Gastroesophageal sphincter (tissue), 3 donors: ENCODE measurements around the gene MZF1.

Source experiments
- CTCF ChIP-seq, 4 experiments: fragments of 200-600 bp in 2 of 4; fragments of 450-650 bp in 2 of 4; sonication (generic) in 1 of 4; IDR thresholded peaks; one replicate each; pipeline ENCODE4 v1.5.1; 2017 to 2019; ENCODE audit warnings: antibody characterized with exemption in 4 of 4, mild to moderate bottlenecking in 2 of 4, moderate library complexity in 2 of 4
- POLR2A ChIP-seq, 2 donors: fragments of 450-650 bp; IDR thresholded peaks; one replicate each; pipeline ENCODE4 v1.6.1; 2017; ENCODE audit warnings: antibody characterized with exemption in 2 of 2, mild to moderate bottlenecking in 2 of 2, moderate library complexity in 1 of 2
- POLR2AphosphoS5 ChIP-seq: sonication (generic); formaldehyde crosslinking; IDR thresholded peaks from one replicate; pipeline ENCODE4 v1.6.1; 2017; ENCODE audit warnings: antibody characterized with exemption

- TF ChIP-seq CTCF (IDR thresholded peaks at IDR 0.05) (no peak), POLR2AphosphoS5 (no peak), POLR2A (IDR thresholded peaks at IDR 0.05) (no peak)
Observed at GRCh38 chr19:58516964-58517833, 55.9 kb downstream of the MZF1 start.
